ENCODE data around the gene RRAD. TPM values are rescaled to one million over a fixed set of nuclear protein-coding genes. Genes with fewer than 3 reads are reported as not detected.

The RRAD gene
- total RNA-seq, 1 experiment from 2014 or later, result 0.19 TPM

DNA sequence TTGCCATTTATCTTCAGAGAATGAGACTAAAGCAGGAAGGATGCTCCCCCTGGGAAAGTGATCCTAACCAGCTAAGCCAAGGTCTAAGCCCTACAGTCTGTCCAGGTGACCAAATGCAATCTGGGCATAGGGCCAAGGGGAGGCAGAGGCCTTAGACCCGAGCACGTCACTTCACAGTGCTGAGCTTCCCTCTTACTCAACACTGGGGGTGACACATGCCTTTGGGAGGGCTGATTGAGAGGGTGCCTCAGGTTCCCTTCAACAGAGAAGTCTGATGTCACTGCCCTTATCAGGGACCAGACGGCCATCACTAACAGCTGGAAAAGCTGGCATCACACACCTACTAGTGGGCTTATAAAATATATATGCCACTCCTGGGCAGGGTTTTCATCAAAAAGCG is 4.9 kb upstream of the RRAD start:
- Histone ChIP-seq H3K27me3 (replicated peaks; ENCODE audit: insufficient read depth, low read depth, low read length, poor library complexity) (peaks cover 11% of the 10 kb centered on the region), H3K27ac (ENCODE audit: low read depth, low read length, poor library complexity, severe bottlenecking) (no peak overlapping the region), H3K4me3 (ENCODE audit: low read depth, low read length, poor library complexity, severe bottlenecking) (no peak overlapping the region), H3K9me3 (ENCODE audit: low read depth, low read length, poor library complexity, severe bottlenecking) (no peaks in the 10 kb centered on the region), H3K4me1 (ENCODE audit: insufficient read depth, low read length, poor library complexity, severe bottlenecking) (peaks cover 13% of the 10 kb centered on the region), H3K36me3 (ENCODE audit: insufficient read depth, low read length, poor library complexity, severe bottlenecking) (no peaks in the 10 kb centered on the region)
- BruUV-seq (replicated peaks), result no TSS peak
- intact Hi-C loops (cut with micrococcal nuclease; ENCODE audit: unreplicated experiment), result no loop called here
- DNase-seq (ENCODE audit: low spot score), result no peak
- TF ChIP-seq EZH2 (IDR thresholded peaks at IDR 0.05; ENCODE audit: borderline replicate concordance, low read depth, low read length, poor library complexity, severe bottlenecking), result no peak
- TF ChIP-seq, protein P1, sequence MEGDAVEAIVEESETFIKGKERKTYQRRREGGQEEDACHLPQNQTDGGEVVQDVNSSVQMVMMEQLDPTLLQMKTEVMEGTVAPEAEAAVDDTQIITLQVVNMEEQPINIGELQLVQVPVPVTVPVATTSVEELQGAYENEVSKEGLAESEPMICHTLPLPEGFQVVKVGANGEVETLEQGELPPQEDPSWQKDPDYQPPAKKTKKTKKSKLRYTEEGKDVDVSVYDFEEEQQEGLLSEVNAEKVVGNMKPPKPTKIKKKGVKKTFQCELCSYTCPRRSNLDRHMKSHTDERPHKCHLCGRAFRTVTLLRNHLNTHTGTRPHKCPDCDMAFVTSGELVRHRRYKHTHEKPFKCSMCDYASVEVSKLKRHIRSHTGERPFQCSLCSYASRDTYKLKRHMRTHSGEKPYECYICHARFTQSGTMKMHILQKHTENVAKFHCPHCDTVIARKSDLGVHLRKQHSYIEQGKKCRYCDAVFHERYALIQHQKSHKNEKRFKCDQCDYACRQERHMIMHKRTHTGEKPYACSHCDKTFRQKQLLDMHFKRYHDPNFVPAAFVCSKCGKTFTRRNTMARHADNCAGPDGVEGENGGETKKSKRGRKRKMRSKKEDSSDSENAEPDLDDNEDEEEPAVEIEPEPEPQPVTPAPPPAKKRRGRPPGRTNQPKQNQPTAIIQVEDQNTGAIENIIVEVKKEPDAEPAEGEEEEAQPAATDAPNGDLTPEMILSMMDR (conservative IDR thresholded peaks at IDR 0.05; ENCODE audit: low read depth, low read length), result no peak
- CTCF ChIA-PET, result no interaction called here
- POLR2A ChIA-PET (ENCODE audit: low non-redundant PET), result no interaction called here

DNA sequence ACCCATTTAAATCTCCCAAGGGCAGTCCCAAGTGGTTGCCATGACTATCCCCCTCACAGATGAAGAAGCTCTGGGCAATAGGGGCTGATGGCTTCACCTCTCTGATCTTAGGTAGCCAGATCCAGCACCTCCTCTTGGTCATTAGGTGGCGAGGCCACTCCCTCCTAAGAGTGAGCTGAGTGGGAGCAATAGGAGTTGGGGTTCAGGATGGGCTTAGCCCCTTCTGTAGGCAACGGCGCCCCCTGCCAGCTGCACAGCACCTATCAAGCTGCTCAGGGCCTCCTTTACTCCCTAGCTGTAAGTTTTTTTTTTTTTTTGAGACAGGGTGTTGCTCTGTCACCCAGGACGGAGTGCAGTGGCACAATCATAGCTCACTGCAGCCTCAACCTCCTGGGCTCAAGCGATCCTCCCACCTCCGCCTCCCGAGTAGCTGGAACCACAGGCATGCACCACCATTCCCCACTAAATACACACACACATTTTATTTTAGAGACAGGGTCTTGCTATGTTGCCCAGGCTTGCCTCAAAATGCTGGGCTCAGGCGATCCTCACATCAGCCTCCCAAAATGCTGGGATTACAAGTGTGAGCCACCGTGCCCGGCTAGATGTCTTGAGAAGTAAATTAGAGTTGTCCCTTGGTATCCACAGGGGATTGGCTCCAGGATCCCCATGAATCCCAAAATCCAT is 3.5 kb upstream of the RRAD start:
- intact Hi-C loops (cut with micrococcal nuclease; ENCODE audit: unreplicated experiment), result loop anchor here (1.0 kb wide), 1 partner anchor 34 kb away; no protein-coding TSS in a partner anchor
- CTCF ChIA-PET, result interaction anchor here (0.6 to 1.1 kb wide), 9 partner anchors 9 to 521 kb away, joined by 3 to 11 read pairs (median 3); partner anchors contain the start of gene PDP2

DNA sequence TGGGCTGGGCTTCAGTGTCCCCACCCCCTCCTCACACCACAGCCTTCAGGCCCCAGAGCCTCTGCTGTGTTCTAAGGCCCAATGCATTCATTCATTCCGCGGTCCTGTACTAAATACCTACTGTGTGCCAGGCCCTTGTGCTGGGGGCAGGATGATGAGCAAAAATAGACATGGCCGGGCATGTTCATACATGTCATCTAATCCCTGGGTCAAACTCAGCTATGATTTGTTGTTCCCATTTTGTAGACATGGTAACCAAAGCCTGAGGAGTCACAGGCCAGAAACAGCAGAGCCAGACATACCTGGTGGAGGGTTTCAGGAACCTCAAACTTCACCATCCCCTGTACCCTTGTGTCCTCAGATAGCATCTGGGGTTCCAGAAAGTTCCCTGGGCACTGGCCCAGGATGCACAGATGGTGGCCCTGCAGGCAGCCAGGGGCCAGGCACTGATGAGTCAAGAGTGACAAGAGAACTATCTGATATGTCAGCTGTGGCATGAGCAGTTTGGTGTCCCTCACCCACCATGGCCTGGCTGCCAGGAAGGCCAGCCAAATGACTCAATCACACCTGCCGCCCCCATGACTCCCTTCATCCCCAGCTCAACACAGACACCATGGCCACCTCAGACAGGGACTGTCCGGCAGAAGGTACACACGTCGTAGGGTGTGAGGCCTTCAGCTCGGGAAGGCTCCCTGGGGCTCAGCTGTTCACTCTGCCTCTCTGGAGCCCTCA is 2.7 kb upstream of the RRAD start:
- H3K27ac ChIP-seq (ENCODE audit: low read depth, low read length, poor library complexity, severe bottlenecking), result no peak overlapping the region
- no TSS peak for BruUV-seq (replicated peaks)
- peaks cover 11% of the 10 kb centered on the region for H3K4me1 ChIP-seq (ENCODE audit: insufficient read depth, low read length, poor library complexity, severe bottlenecking)
- TF ChIP-seq, protein P1 (conservative IDR thresholded peaks at IDR 0.05; ENCODE audit: low read depth, low read length), result no peak
- no peak for TF ChIP-seq EZH2 (IDR thresholded peaks at IDR 0.05; ENCODE audit: borderline replicate concordance, low read depth, low read length, poor library complexity, severe bottlenecking)
- intact Hi-C loops (cut with micrococcal nuclease; ENCODE audit: unreplicated experiment), result loop anchor here (1.0 kb wide), 1 partner anchor 33 kb away; no protein-coding TSS in a partner anchor
- DNase-seq (ENCODE audit: low spot score), result no peak
- CTCF ChIA-PET, result interaction anchor here (0.6 to 1.1 kb wide), 9 partner anchors 9 to 520 kb away, joined by 3 to 11 read pairs (median 3); partner anchors contain the start of gene PDP2
- H3K4me3 ChIP-seq (ENCODE audit: low read depth, low read length, poor library complexity, severe bottlenecking), result no peak overlapping the region
- H3K9me3 ChIP-seq (ENCODE audit: low read depth, low read length, poor library complexity, severe bottlenecking), result no peaks in the 10 kb centered on the region
- peaks cover 28% of the 10 kb centered on the region for H3K27me3 ChIP-seq (replicated peaks; ENCODE audit: insufficient read depth, low read depth, low read length, poor library complexity)
- POLR2A ChIA-PET (ENCODE audit: low non-redundant PET), result no interaction called here
- no peaks in the 10 kb centered on the region for H3K36me3 ChIP-seq (ENCODE audit: insufficient read depth, low read length, poor library complexity, severe bottlenecking)

More for the DNA sequence above, 3.5 kb upstream of the RRAD start:
- H3K27ac ChIP-seq (ENCODE audit: low read depth, low read length, poor library complexity, severe bottlenecking), result no peak overlapping the region
- peaks cover 24% of the 10 kb centered on the region for H3K27me3 ChIP-seq (replicated peaks; ENCODE audit: insufficient read depth, low read depth, low read length, poor library complexity)
- no peaks in the 10 kb centered on the region for H3K9me3 ChIP-seq (ENCODE audit: low read depth, low read length, poor library complexity, severe bottlenecking)
- no TSS peak for BruUV-seq (replicated peaks)
- TF ChIP-seq, protein P1 (conservative IDR thresholded peaks at IDR 0.05; ENCODE audit: low read depth, low read length), result peak; percentile 71
- TF ChIP-seq EZH2 (IDR thresholded peaks at IDR 0.05; ENCODE audit: borderline replicate concordance, low read depth, low read length, poor library complexity, severe bottlenecking), result no peak
- H3K4me1 ChIP-seq (ENCODE audit: insufficient read depth, low read length, poor library complexity, severe bottlenecking), result peaks cover 13% of the 10 kb centered on the region
- H3K36me3 ChIP-seq (ENCODE audit: insufficient read depth, low read length, poor library complexity, severe bottlenecking), result no peaks in the 10 kb centered on the region
- POLR2A ChIA-PET (ENCODE audit: low non-redundant PET), result no interaction called here
- no peak overlapping the region for H3K4me3 ChIP-seq (ENCODE audit: low read depth, low read length, poor library complexity, severe bottlenecking)
- DNase-seq (ENCODE audit: low spot score), result peak; percentile 51
